Measurements from ENCODE around the gene OR2G2.

OR2G2 gene

GRCh38 chr1:247588060-247588459 is at the start of gene OR2G2:
TSS of gene OR2G2 (plus strand) at chr1:247588360. CDS start at chr1:247588360, 0 bp downstream.
- TF ChIP-seq CTCF (IDR thresholded peaks at IDR 0.05; ENCODE audit: low read depth, low read length): no peak
- no peak within 1 kb of the TSS for H3K4me3 ChIP-seq (ENCODE audit: low read depth, low read length)

- no peak for TF ChIP-seq CTCF (IDR thresholded peaks at IDR 0.05; ENCODE audit: low read depth, low read length)
- no peak overlapping the region for H3K4me3 ChIP-seq (ENCODE audit: low read depth, low read length)
Measured at GRCh38 chr1:247538561-247538960, 49.6 kb upstream of the OR2G2 start.

- H3K4me3 ChIP-seq (ENCODE audit: low read depth, low read length): no peak overlapping the region
Measured at GRCh38 chr1:247539215-247539614, 48.9 kb upstream of the OR2G2 start.

GRCh38 chr1:247540581-247540980 is 47.6 kb upstream of the OR2G2 start:
- TF ChIP-seq CTCF (IDR thresholded peaks at IDR 0.05; ENCODE audit: low read depth, low read length): no peak
- no peak overlapping the region for H3K4me3 ChIP-seq (ENCODE audit: low read depth, low read length)

More at GRCh38 chr1:247539215-247539614, 48.9 kb upstream of the OR2G2 start:
- TF ChIP-seq CTCF (IDR thresholded peaks at IDR 0.05; ENCODE audit: low read depth, low read length): no peak

- no peak for TF ChIP-seq CTCF (IDR thresholded peaks at IDR 0.05; ENCODE audit: low read depth, low read length)
- no peak overlapping the region for H3K4me3 ChIP-seq (ENCODE audit: low read depth, low read length)
Measured at GRCh38 chr1:247542811-247543210, 45.3 kb upstream of the OR2G2 start.

GRCh38 chr1:247548092-247548491 is 40.1 kb upstream of the OR2G2 start:
- no peak overlapping the region for H3K4me3 ChIP-seq (ENCODE audit: low read depth, low read length)
- no peak for TF ChIP-seq CTCF (IDR thresholded peaks at IDR 0.05; ENCODE audit: low read depth, low read length)

- TF ChIP-seq CTCF (IDR thresholded peaks at IDR 0.05; ENCODE audit: low read depth, low read length): no peak
- no peak within 1 kb of the TSS for H3K4me3 ChIP-seq (ENCODE audit: low read depth, low read length)
Measured at GRCh38 chr1:247548769-247549182, 39.4 kb upstream of the OR2G2 start, which contains the start of gene GCSAML. TSS of gene GCSAML (plus strand) at chr1:247549134. CDS start at chr1:247549192, 58 bp downstream.

Data from WI38 (cell line).